Right cardiac atrium (tissue), 5 donors: Measurements from ENCODE around the gene CCDC77. TPM values are rescaled to one million over a fixed set of nuclear protein-coding genes. Genes with fewer than 3 reads are reported as not detected.
A peak's percentile ranks its signal among the peaks of the same experiment; 100 is the strongest.

ENCODE experiments used
- ATAC-seq, 2 donors: fragments of 200-7000 bp; cut with Tn5 transposase; one replicate each; pipeline versions ENCODE4 v1.8.0 to v1.9.1; 2020; ENCODE audit warnings: moderate library complexity in 2 of 2, mild to moderate bottlenecking in 1 of 2
- DNase-seq, 3 donors: peaks; one replicate each; pipeline ENCODE4 v3.0.0-alpha.2; 2020
- H3K27ac ChIP-seq: one replicate; pipeline ENCODE4 v1.5.1; 2013; ENCODE audit warnings: mild to moderate bottlenecking, low read length, control low read depth, moderate library complexity
- H3K27me3 ChIP-seq: one replicate; pipeline ENCODE4 v1.6.1; 2013; ENCODE audit not compliant: control insufficient read depth, insufficient read depth
- H3K4me1 ChIP-seq: one replicate; pipeline ENCODE4 v1.6.1; 2013; ENCODE audit warnings: low read length; ENCODE audit not compliant: control insufficient read depth, insufficient read depth
- H3K4me3 ChIP-seq: one replicate; pipeline ENCODE4 v1.5.1; 2013; ENCODE audit warnings: low read length, control low read depth
- H3K9me3 ChIP-seq: one replicate; pipeline ENCODE4 v1.6.1; 2013; ENCODE audit warnings: low read length; ENCODE audit not compliant: control insufficient read depth
- WGBS: extraction: QIAGEN DNeasy Blood & Tissue Kit; methylation state at CpG from one replicate; pipeline ENCODE4 v1.1.7; 2013; 5-methylcytosine and 5-hydroxymethylcytosine counted together
- intact Hi-C, 4 donors: fragments of 100-400 bp; cut with DNase I; formaldehyde crosslinking; loops; one replicate each; pipeline versions ENCODE4 v1.11.0 to v1.14.0; 2022 to 2023
- polyA plus RNA-seq: library from polyadenylated mRNA; stranded (reverse); fragments of 200-250 nt; gene quantifications from one replicate; pipeline ENCODE4 v1.2.3, GENCODE V29; 2013
- total RNA-seq, 4 donors: library from RNA; stranded (reverse); fragmentation: NEBNext Ultra II Directional; extraction: Animal tissue kit (Norgen Biotek cat#: 25700); gene quantifications; one replicate each; pipeline ENCODE4 v1.2.1, GENCODE V29; 2021
- donor health status: healthy with polysubstance abuse.
- donor health status: DM: no; HTN: yes; CAD: no.
- donor health status: DM: no; HTN: no; CAD: no.
- donor health status: DM: no; HTN: yes; CAD: no; lungs with severe emphysema.
- donor health status: DM: yes; HTN: yes; CAD: no.

CCDC77 gene
- total and polyA plus RNA-seq, 5 donors: 2.9 to 4.1 (median 3.1) TPM

DNA sequence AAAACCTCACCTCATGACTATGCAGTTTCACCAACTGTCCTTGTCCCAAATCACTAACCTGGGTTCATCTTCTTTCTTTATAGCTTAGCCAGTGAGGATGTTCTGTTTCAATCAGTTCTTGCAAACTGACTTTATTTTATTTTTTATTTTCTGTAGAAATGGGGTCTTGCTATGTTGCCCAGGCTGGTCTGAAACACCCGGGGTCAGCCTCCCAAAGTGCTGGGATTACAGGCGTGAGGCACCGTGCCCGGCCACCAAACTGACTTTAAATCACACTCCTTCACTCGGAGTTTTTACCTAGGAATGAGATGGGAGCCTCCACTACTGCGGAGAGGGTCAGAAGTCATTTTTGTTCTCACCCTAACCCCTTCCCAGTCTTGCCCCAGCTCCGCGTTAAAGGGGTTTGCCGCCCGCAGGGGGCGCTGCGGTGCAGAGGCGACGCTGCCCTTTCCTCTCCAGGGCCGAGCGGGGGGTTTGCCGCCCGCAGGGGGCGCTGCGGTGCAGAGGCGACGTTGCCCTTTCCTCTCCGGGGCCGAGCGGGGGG lies 51.3 kb downstream of the CCDC77 start:
- DNase-seq: peak; percentile 26 to 86 (median 73)
- 47% methylated on average over 16 of the region's 25 CpGs for WGBS
- intact Hi-C loops: loop anchor here (5.0 kb wide), 2 partner anchors 50 to 95 kb away; no protein-coding TSS in a partner anchor

DNA sequence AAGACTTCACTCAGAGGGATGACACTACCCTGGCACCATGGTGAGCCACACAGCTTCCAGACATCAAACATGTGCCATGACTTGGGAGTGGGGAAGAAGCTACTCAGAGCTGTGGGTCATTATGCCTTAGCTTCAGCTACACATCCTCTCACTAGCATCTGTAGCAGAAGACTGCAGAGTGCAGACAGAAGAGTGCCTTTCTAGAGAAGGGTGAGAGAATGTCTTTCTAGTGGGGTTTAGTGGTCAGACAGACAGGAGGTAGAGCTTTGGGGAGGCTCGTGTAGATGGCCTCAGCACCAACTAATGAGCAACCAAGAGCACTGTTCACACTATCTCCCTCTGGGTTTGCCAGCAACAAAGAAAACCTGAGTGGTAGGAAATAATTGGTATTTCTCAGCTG lies 53.4 kb downstream of the CCDC77 start:
- DNase-seq (no peak), ATAC-seq (no peak)
- no peaks in the 10 kb centered on the region for H3K27me3 ChIP-seq
- H3K4me3 ChIP-seq: no peak overlapping the region
- H3K27ac ChIP-seq: no peak overlapping the region
- H3K4me1 ChIP-seq: peaks cover 3% of the 10 kb centered on the region
- WGBS: 40% methylated on average over 1 of the region's 1 CpG
- intact Hi-C loops: loop anchor here (5.0 kb wide), 2 partner anchors 47 to 92 kb away; no protein-coding TSS in a partner anchor
- H3K9me3 ChIP-seq: no peaks in the 10 kb centered on the region

More for the DNA sequence above, 51.3 kb downstream of the CCDC77 start:
- H3K4me3 ChIP-seq: no peak overlapping the region
- no peaks in the 10 kb centered on the region for H3K9me3 ChIP-seq
- no peaks in the 10 kb centered on the region for H3K27me3 ChIP-seq
- ATAC-seq: no peak
- no peak overlapping the region for H3K27ac ChIP-seq
- peaks cover 3% of the 10 kb centered on the region for H3K4me1 ChIP-seq

- no peak for ATAC-seq
- intact Hi-C loops: no loop called here
- peaks cover 3% of the 10 kb centered on the region for H3K4me1 ChIP-seq
- no peak for DNase-seq
- H3K27ac ChIP-seq: peak overlapping the region; percentile 25
- no peaks in the 10 kb centered on the region for H3K9me3 ChIP-seq
- no peak overlapping the region for H3K4me3 ChIP-seq
- 35% methylated on average over 2 of the region's 2 CpGs for WGBS
- H3K27me3 ChIP-seq: no peaks in the 10 kb centered on the region
Measured at GRCh38 chr12:455821-456220, 54.4 kb downstream of the CCDC77 start.

GRCh38 chr12:457676-458075 lies 56.2 kb downstream of the CCDC77 start:
- Histone ChIP-seq H3K9me3 (no peaks in the 10 kb centered on the region), H3K27me3 (no peaks in the 10 kb centered on the region), H3K27ac (no peak overlapping the region), H3K4me1 (no peaks in the 10 kb centered on the region), H3K4me3 (no peak overlapping the region)
- intact Hi-C loops: no loop called here
- WGBS: 84% methylated on average over 4 of the region's 4 CpGs
- ATAC-seq (no peak), DNase-seq (no peak)

DNA sequence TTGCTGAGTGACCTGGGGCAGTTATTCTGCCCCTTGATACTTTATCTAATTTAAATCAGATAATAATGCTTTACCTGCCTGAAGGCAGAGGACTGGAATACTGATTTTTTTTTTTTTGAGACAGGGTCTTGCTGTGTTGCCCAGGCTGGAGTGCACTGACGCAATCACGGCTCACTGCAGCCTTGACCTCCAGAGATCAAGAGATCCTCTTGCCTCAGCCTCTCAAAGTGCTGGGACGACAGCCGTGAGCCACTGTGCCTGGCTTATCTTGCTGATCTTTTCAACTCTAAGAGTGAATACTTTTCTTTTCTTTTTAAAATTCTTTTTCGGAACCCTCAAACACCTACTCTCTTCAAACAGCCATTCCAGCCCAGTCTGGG lies 57.6 kb downstream of the CCDC77 start:
- peaks cover 2% of the 10 kb centered on the region for H3K4me1 ChIP-seq
- DNase-seq (no peak), ATAC-seq (no peak)
- no peaks in the 10 kb centered on the region for H3K9me3 ChIP-seq
- no peaks in the 10 kb centered on the region for H3K27me3 ChIP-seq
- WGBS: 68% methylated on average over 5 of the region's 5 CpGs
- H3K27ac ChIP-seq: peak overlapping the region; percentile 15
- H3K4me3 ChIP-seq: peak overlapping the region; percentile 94
- intact Hi-C loops: no loop called here

DNA sequence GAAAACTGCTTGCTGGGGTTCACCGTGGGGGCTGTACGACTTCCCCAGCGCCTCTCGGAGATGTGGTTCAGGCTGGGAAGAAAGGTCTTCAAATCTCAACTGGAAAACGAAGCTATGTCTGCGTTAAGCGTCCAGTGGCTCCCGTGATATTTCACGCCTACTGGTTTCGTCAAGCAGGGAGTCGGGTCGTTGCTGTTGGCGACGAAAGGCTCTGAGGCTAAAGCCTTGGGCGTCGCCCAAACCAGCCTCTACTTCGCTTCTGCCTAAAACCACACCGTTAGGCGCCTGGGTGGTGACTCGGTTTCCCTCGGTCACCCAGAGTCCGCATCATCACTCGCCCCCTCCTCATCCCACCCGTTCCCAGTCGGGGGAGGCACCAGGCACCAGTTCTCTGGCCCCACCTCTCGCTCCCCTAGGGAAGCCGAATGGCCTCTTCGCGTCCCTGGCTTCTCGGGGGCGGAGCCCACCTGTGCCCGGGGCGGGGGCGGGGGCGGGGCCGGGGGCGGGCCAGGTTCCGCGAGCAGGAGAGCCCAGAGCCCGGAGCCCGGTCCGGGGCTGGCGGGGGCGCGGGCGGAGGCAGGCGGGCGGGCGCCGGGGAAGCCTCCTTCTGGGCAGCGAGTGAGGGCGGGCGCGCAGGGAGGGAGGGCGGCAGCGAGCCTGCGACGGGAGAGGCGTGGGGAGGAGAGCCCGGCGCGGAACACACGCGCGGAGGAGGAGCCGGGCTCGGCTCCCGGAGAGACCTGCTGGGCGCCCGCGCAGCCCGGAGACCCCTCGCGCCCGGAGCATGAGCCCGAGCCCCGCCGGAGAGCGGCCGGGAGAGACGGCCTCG lies 58.2 kb downstream of the CCDC77 start, which contains the start of gene B4GALNT3:
TSS of gene B4GALNT3 (plus strand) at position 510 of the 829 bp plus-strand sequence. CDS start 438 bp downstream, outside the sequence.
- peak within 1 kb of the TSS; percentile 72 for H3K27ac ChIP-seq
- 4% methylated on average over 82 of the region's 82 CpGs for WGBS
- no peaks in the 10 kb centered on the region for H3K27me3 ChIP-seq
- peak; percentile 62 to 76 for ATAC-seq
- peak; percentile 47 to 86 (median 84) for DNase-seq
- H3K4me1 ChIP-seq: peaks cover 2% of the 10 kb centered on the region
- intact Hi-C loops: no loop called here
- H3K9me3 ChIP-seq: no peaks in the 10 kb centered on the region
- peak within 1 kb of the TSS; percentile 94 for H3K4me3 ChIP-seq

- Histone ChIP-seq H3K4me3 (peak overlapping the region; percentile 94), H3K9me3 (no peaks in the 10 kb centered on the region), H3K27me3 (no peaks in the 10 kb centered on the region), H3K27ac (peak overlapping the region; percentile 51), H3K4me1 (peaks cover 2% of the 10 kb centered on the region)
- ATAC-seq (peak in 1 of 2 donors; percentile 15), DNase-seq (peak; percentile 48 to 81 (median 78))
- WGBS: 4% methylated on average over 109 of the region's 109 CpGs
- intact Hi-C loops: no loop called here
Measured at GRCh38 chr12:460261-461230, 59.1 kb downstream of the CCDC77 start.

DNA sequence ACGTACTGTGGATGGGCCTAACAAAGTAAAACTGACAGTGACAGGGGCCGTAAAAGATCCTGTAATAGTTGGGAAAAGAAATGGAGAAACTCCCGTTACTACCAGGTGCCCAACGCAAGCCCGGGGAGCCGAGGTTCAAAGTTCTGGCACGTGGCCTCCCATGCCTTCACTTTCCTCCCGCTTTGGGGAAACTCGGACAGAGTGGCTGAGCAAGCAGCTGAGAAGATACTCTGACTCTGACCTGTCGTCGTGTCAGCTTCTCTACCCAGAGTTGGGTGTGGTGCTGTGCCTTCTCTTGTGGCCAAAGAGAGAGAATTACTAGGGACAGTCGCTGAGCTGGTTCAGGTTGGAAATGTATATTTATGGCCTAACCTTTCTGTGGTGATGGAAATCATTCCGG lies 60.0 kb downstream of the CCDC77 start:
- DNase-seq (no peak), ATAC-seq (no peak)
- H3K27me3 ChIP-seq: no peaks in the 10 kb centered on the region
- 51% methylated on average over 13 of the region's 13 CpGs for WGBS
- H3K4me1 ChIP-seq: peaks cover 2% of the 10 kb centered on the region
- peak overlapping the region; percentile 94 for H3K4me3 ChIP-seq
- intact Hi-C loops: no loop called here
- peak overlapping the region; percentile 39 for H3K27ac ChIP-seq
- no peaks in the 10 kb centered on the region for H3K9me3 ChIP-seq

DNA sequence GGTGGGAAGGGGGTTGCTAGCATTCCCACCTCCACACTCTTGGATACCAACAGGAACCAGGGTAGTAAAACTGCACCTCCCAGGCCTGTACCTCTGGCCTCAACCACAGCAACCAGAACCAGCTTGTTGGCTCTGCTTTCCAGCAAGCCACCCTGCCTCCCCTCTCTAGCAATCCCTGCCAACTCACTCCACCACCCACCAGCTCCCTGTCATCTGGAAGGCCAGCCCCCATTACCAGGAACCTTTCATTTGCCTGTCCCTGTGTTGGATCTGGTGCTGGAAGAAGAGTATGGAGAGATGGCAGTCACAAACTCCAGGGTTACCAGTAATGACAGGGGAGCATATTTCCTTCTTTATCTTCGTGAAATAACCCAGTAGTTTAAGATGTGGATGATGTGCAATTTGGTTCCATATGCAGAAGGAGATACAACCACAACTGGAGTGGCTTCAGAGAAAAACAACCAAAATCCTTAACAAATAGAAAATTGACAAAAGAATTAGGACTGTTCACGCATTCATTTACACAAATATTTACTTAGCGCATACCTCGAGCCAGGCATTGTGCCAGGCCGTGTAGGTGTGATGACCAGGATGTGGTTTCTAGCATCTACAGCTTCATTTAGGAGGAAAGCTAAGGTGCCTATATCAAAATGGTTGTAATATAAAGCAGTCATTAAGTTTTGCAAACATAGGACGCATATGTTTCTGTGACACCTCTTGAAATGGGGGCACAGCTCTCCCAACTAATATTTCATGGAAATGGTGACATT lies 61.7 kb downstream of the CCDC77 start:
- Histone ChIP-seq H3K4me3 (no peak overlapping the region), H3K27me3 (no peaks in the 10 kb centered on the region), H3K4me1 (peaks cover 2% of the 10 kb centered on the region), H3K27ac (peak overlapping the region; percentile 79), H3K9me3 (no peaks in the 10 kb centered on the region)
- DNase-seq (no peak), ATAC-seq (no peak)
- WGBS: 69% methylated on average over 6 of the region's 6 CpGs
- intact Hi-C loops: no loop called here
